GM10248 (cell line): Measurements from ENCODE around the gene ANAPC5.

Experiments
- CTCF ChIA-PET: fragments of 300-600 bp; sonication (Branson Sonifier 250); formaldehyde crosslinking; extraction: SDS; loops from one replicate; lab custom pipeline; 2021; ENCODE audit warnings: antibody characterized with exemption; lab: Yijun Ruan, JAX
- POLR2A ChIA-PET: fragments of 350-650 bp; sonication (Branson Sonifier 250); formaldehyde crosslinking; extraction: SDS; loops from one replicate; lab custom pipeline; 2020; ENCODE audit warnings: antibody characterized with exemption; lab: Yijun Ruan, JAX
- DNase-seq: peaks from one replicate; pipeline ENCODE4 v3.0.0; 2012; ENCODE audit errors: extremely low spot score
- CTCF ChIP-seq: IDR thresholded peaks from 2 replicates; pipeline ENCODE4 v1.5.1; 2012; ENCODE audit warnings: mild to moderate bottlenecking, low read depth; ENCODE audit errors: extremely low read depth, missing control alignments, control extremely low read depth

Gene ANAPC5

GRCh38 chr12:121264135-121264534 lies 88.1 kb downstream of the ANAPC5 start:
- TF ChIP-seq CTCF, result no peak
- ChIA-PET POLR2A (interaction anchor here (0.5 kb wide), 1 partner anchor 33 kb away, joined by 3 read pairs; no protein-coding TSS in a partner anchor), CTCF (interaction anchor here (1.4 kb wide), 1 partner anchor 9 kb away, joined by 5 read pairs; no protein-coding TSS in a partner anchor)
- no peak for DNase-seq

- DNase-seq, result no peak
- POLR2A ChIA-PET, result interaction anchor here (0.5 kb wide), 1 partner anchor 34 kb away, joined by 3 read pairs; no protein-coding TSS in a partner anchor
Measured at GRCh38 chr12:121263206-121263935, 88.8 kb downstream of the ANAPC5 start.

GRCh38 chr12:121261398-121261797 lies 90.8 kb downstream of the ANAPC5 start:
- DNase-seq, result no peak
- TF ChIP-seq CTCF, result no peak
- CTCF ChIA-PET, result interaction anchor here (1.0 kb wide), 1 partner anchor 9 kb away, joined by 3 read pairs; no protein-coding TSS in a partner anchor
- POLR2A ChIA-PET, result interaction anchor here (0.6 kb wide), 2 partner anchors 61 to 202 kb away, joined by 3 to 4 read pairs; no protein-coding TSS in a partner anchor

More at GRCh38 chr12:121263206-121263935, 88.8 kb downstream of the ANAPC5 start:
- no peak for TF ChIP-seq CTCF
- CTCF ChIA-PET, result interaction anchor here (1.4 kb wide), 1 partner anchor 9 kb away, joined by 5 read pairs; no protein-coding TSS in a partner anchor

GRCh38 chr12:121260091-121260490 lies 92.1 kb downstream of the ANAPC5 start:
- TF ChIP-seq CTCF, result no peak
- ChIA-PET POLR2A (no interaction called here), CTCF (no interaction called here)
- no peak for DNase-seq

GRCh38 chr12:121259074-121259473 lies 93.1 kb downstream of the ANAPC5 start:
- no peak for TF ChIP-seq CTCF
- no peak for DNase-seq
- ChIA-PET POLR2A (no interaction called here), CTCF (interaction anchor here (1.9 to 2.1 kb wide), 2 partner anchors 12 to 20 kb away, joined by 7 to 9 read pairs; no protein-coding TSS in a partner anchor)
